Measurements from ENCODE around the gene ATXN2. TPM values are rescaled to one million over a fixed set of nuclear protein-coding genes. Genes with fewer than 3 reads are reported as not detected.
"Not testable (repeated sequence)": the region's sequence is repeated elsewhere in the genome, so short reads cannot be mapped to it uniquely, and the experiment has no call there.

Gene ATXN2
- total RNA-seq, 1 donor from 2014 or later, result 42.8 TPM

GRCh38 chr12:111600986-111601385 lies 1.9 kb upstream of the ATXN2 start:
- H3K27ac ChIP-seq (ENCODE audit: low read depth, low read length); H3K4me3 ChIP-seq (ENCODE audit: low read length in 3 of 3); H3K9me3 ChIP-seq (ENCODE audit: control insufficient read depth in 3 of 3, low read length in 3 of 3); H3K9ac ChIP-seq (ENCODE audit: low read depth in 1 of 3, low read length in 3 of 3); H3K36me3 ChIP-seq (ENCODE audit: control insufficient read depth in 3 of 3, insufficient read depth in 3 of 3, low read length in 3 of 3); H3K27me3 ChIP-seq (ENCODE audit: control insufficient read depth in 3 of 3, insufficient read depth in 3 of 3, low read length in 3 of 3): not testable (repeated sequence)
- H3K4me1 ChIP-seq (ENCODE audit: control insufficient read depth in 3 of 3, insufficient read depth in 3 of 3, low read length in 3 of 3), result peaks cover 15 to 16% (median 16%) of the 10 kb centered on the region in 3 donors

DNA sequence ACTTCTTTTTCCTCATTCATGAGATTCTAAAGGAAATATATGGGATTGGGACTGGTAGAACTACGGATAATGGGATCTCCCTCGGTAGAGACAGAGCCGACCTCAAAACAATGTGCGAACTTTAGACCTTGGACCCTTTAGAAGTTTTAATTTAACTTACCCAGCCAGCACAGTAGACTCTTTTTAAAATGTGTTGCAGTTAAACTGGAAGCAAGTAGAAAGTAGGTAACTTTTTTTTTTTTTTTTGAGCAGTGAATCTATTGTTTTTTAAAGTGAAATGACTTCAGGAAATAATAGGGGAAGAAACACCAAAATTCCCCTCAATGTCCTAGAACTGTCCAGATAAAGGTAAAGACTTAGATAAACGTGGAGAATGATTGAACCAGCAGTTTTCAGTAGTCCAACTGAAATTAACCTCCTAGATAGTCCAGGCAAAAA lies 1.1 kb upstream of the ATXN2 start:
- Histone ChIP-seq H3K4me1 (ENCODE audit: control insufficient read depth in 3 of 3, insufficient read depth in 3 of 3, low read length in 3 of 3) (peaks cover 16 to 21% (median 20%) of the 10 kb centered on the region in 3 donors), H3K27me3 (ENCODE audit: control insufficient read depth in 3 of 3, insufficient read depth in 3 of 3, low read length in 3 of 3) (no peaks in the 10 kb centered on the region), H3K36me3 (ENCODE audit: control insufficient read depth in 3 of 3, insufficient read depth in 3 of 3, low read length in 3 of 3) (no peaks in the 10 kb centered on the region), H3K9ac (ENCODE audit: low read depth in 1 of 3, low read length in 3 of 3) (peak overlapping the region; percentile 89 to 94 (median 92)), H3K27ac (ENCODE audit: low read depth, low read length) (peak overlapping the region; percentile 87), H3K9me3 (ENCODE audit: control insufficient read depth in 3 of 3, low read length in 3 of 3) (no peaks in the 10 kb centered on the region), H3K4me3 (ENCODE audit: low read length in 3 of 3) (peak overlapping the region; percentile 82 to 95 (median 95))

DNA sequence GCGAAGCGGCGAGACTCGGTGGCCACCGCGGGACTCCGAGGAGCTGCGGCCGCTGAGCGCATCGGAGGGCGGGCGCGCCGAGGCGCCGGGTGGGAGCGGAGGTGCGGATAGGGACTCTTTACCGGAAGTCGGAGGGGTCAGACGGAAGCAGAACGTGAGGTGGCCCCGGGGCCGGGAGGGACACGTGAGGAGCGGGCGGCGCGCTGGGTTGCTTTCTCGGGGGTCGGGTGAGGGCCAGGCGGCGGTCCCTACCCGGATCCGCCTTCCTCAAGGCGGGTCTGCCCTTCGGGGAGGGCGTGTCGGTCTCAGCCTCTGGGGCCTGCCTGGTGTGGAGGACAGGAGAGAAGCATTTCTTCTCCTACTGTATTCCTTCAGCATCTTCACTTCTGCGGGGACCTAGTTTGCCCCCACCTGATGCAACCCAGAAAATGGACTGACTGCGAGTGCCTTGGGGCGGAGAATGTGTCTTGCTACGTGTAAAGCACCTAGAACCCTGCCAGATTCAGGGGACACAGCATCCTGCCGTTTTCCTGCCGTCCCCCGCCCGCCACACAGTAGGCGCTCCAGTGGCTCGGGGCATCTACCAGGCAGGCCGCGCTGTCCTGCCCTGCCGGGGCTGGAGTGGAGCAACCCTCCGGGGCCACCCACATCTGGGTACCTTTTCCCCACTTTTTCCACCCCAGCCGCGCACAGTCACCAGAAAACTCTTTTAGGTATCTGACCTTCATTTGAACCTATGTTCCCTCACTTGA lies 514 bp upstream of the ATXN2 start:
- Histone ChIP-seq H3K9me3 (ENCODE audit: control insufficient read depth in 3 of 3, low read length in 3 of 3) (no peaks in the 10 kb centered on the region), H3K4me1 (ENCODE audit: control insufficient read depth in 3 of 3, insufficient read depth in 3 of 3, low read length in 3 of 3) (peaks cover 16 to 21% (median 20%) of the 10 kb centered on the region in 3 donors), H3K27ac (ENCODE audit: low read depth, low read length) (peak overlapping the region; percentile 87), H3K9ac (ENCODE audit: low read depth in 1 of 3, low read length in 3 of 3) (peak overlapping the region; percentile 89 to 94 (median 92)), H3K4me3 (ENCODE audit: low read length in 3 of 3) (peak overlapping the region; percentile 82 to 95 (median 95)), H3K27me3 (ENCODE audit: control insufficient read depth in 3 of 3, insufficient read depth in 3 of 3, low read length in 3 of 3) (no peaks in the 10 kb centered on the region), H3K36me3 (ENCODE audit: control insufficient read depth in 3 of 3, insufficient read depth in 3 of 3, low read length in 3 of 3) (no peaks in the 10 kb centered on the region)

GRCh38 chr12:111597831-111598636 lies 1.1 kb downstream of the ATXN2 start:
- H3K9ac ChIP-seq (ENCODE audit: low read depth in 1 of 3, low read length in 3 of 3), result peak overlapping the region; percentile 77 to 94 (median 87)
- peak overlapping the region; percentile 72 for H3K27ac ChIP-seq (ENCODE audit: low read depth, low read length)
- H3K4me3 ChIP-seq (ENCODE audit: low read length in 3 of 3), result peak overlapping the region; percentile 82 to 85 (median 82)
- no peaks in the 10 kb centered on the region for H3K9me3 ChIP-seq (ENCODE audit: control insufficient read depth in 3 of 3, low read length in 3 of 3)
- peaks cover 16 to 21% (median 20%) of the 10 kb centered on the region in 3 donors for H3K4me1 ChIP-seq (ENCODE audit: control insufficient read depth in 3 of 3, insufficient read depth in 3 of 3, low read length in 3 of 3)
- no peaks in the 10 kb centered on the region for H3K27me3 ChIP-seq (ENCODE audit: control insufficient read depth in 3 of 3, insufficient read depth in 3 of 3, low read length in 3 of 3)
- no peaks in the 10 kb centered on the region for H3K36me3 ChIP-seq (ENCODE audit: control insufficient read depth in 3 of 3, insufficient read depth in 3 of 3, low read length in 3 of 3)

DNA sequence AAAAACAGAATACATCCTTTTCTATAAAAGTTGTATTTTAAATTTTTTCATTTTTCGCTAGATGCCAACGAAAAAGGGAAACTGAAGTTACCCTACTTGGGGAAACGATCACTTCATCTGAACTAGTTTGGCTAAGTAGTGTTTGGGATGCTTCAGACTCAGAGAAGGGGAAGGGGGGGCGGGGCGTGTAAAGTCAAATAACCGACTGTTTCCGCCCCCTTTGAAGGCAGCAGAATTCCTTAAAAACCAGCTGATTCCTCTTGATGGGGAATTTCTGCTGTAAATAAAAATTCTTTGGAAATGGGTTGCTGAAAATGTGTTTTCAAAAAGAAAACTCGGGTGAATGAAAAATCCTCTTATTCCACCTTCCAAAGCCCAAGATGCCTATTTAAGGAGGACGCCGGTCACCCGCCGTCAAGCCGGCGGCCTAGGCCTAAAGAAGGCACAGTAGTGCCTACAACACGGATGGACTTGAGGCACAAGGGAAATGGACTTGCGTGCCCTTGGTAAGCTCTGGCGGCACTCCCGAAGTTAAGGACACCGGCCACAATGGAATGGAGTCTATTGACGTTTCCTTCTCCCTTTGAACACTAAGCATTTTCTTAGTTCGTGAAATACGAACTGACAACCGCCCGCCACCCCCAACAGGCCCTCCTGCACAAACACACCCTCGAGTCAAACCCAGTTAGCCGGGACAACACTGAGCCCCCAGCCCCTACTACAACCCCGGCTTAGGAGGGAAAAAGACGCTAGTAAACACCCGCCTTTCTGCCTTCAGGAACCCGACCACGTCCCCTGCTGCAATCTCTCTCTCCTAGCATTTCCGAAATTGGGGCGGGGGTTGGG lies 1.9 kb downstream of the ATXN2 start:
- peak overlapping the region; percentile 72 for H3K27ac ChIP-seq (ENCODE audit: low read depth, low read length)
- peaks cover 16 to 21% (median 20%) of the 10 kb centered on the region in 3 donors for H3K4me1 ChIP-seq (ENCODE audit: control insufficient read depth in 3 of 3, insufficient read depth in 3 of 3, low read length in 3 of 3)
- no peaks in the 10 kb centered on the region for H3K9me3 ChIP-seq (ENCODE audit: control insufficient read depth in 3 of 3, low read length in 3 of 3)
- H3K9ac ChIP-seq (ENCODE audit: low read depth in 1 of 3, low read length in 3 of 3), result peak overlapping the region; percentile 77 to 94 (median 87)
- H3K27me3 ChIP-seq (ENCODE audit: control insufficient read depth in 3 of 3, insufficient read depth in 3 of 3, low read length in 3 of 3), result no peaks in the 10 kb centered on the region
- H3K4me3 ChIP-seq (ENCODE audit: low read length in 3 of 3), result peak overlapping the region; percentile 82 to 85 (median 82)
- no peaks in the 10 kb centered on the region for H3K36me3 ChIP-seq (ENCODE audit: control insufficient read depth in 3 of 3, insufficient read depth in 3 of 3, low read length in 3 of 3)

GRCh38 chr12:111595341-111595835 lies 3.7 kb downstream of the ATXN2 start:
- H3K4me3 ChIP-seq (ENCODE audit: low read length in 3 of 3); H3K27ac ChIP-seq (ENCODE audit: low read depth, low read length); H3K36me3 ChIP-seq (ENCODE audit: control insufficient read depth in 3 of 3, insufficient read depth in 3 of 3, low read length in 3 of 3); H3K9ac ChIP-seq (ENCODE audit: low read depth in 1 of 3, low read length in 3 of 3); H3K27me3 ChIP-seq (ENCODE audit: control insufficient read depth in 3 of 3, insufficient read depth in 3 of 3, low read length in 3 of 3); H3K9me3 ChIP-seq (ENCODE audit: control insufficient read depth in 3 of 3, low read length in 3 of 3): not testable (repeated sequence)
- H3K4me1 ChIP-seq (ENCODE audit: control insufficient read depth in 3 of 3, insufficient read depth in 3 of 3, low read length in 3 of 3), result peaks cover 16 to 21% (median 20%) of the 10 kb centered on the region in 3 donors

DNA sequence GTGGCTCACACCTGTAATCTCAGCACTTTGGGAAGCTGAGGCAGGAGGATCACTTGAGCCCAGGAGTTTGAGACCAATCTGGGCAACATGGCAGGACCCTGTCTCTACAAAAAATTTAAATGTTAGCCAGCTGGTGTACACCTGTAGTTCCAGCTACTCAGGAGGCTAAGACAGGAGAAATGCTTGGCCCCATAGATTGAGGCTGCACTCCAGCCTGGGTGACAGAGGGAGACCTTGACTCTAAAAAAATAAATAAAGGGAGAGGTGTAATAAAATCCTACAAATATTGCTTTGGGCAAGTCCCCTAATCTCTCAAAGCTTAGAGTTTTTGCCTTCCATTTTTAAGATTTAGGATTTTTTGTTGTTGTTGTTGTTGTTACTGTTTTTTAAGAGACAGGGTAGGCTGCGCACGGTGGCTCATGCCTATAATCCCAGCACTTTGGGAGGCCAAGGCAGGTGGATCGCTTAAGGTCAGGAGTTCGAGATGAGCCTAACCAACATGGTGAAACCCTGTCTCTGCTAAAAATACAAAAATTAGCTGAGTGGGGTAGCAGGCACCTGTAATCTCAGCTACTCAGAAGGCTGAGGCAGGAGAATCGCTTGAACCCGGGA lies 7.6 kb downstream of the ATXN2 start:
- not testable (repeated sequence) for H3K4me3 ChIP-seq (ENCODE audit: low read length in 3 of 3); H3K27me3 ChIP-seq (ENCODE audit: control insufficient read depth in 3 of 3, insufficient read depth in 3 of 3, low read length in 3 of 3); H3K27ac ChIP-seq (ENCODE audit: low read depth, low read length); H3K36me3 ChIP-seq (ENCODE audit: control insufficient read depth in 3 of 3, insufficient read depth in 3 of 3, low read length in 3 of 3); H3K9me3 ChIP-seq (ENCODE audit: control insufficient read depth in 3 of 3, low read length in 3 of 3); H3K9ac ChIP-seq (ENCODE audit: low read depth in 1 of 3, low read length in 3 of 3)
- H3K4me1 ChIP-seq (ENCODE audit: control insufficient read depth in 3 of 3, insufficient read depth in 3 of 3, low read length in 3 of 3), result peaks cover 6 to 12% (median 10%) of the 10 kb centered on the region in 3 donors

DNA sequence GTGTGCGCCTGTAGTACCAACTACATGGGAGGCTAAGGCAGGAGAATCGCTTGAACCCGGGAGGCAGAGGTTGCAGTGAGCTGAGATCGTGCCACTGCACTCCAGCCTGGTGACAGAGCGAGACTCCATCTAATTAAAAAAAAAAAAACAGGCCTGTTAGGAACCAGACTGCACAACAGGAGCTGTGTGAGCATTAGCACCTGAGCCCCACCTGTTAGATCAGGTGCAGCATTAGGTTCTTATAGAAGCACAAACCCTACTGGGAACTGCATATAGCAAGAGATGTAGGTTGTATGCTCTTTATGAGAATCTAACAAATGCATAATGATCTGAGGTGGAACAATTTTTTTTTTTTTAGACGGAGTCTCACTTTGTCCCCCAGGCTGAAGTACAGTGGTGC lies 8.6 kb downstream of the ATXN2 start:
- Histone ChIP-seq H3K9ac (ENCODE audit: low read depth in 1 of 3, low read length in 3 of 3) (no peak overlapping the region), H3K9me3 (ENCODE audit: control insufficient read depth in 3 of 3, low read length in 3 of 3) (no peaks in the 10 kb centered on the region), H3K36me3 (ENCODE audit: control insufficient read depth in 3 of 3, insufficient read depth in 3 of 3, low read length in 3 of 3) (no peaks in the 10 kb centered on the region), H3K27me3 (ENCODE audit: control insufficient read depth in 3 of 3, insufficient read depth in 3 of 3, low read length in 3 of 3) (no peaks in the 10 kb centered on the region), H3K4me1 (ENCODE audit: control insufficient read depth in 3 of 3, insufficient read depth in 3 of 3, low read length in 3 of 3) (peaks cover 0 to 7% (median 3%) of the 10 kb centered on the region in 3 donors), H3K4me3 (ENCODE audit: low read length in 3 of 3) (no peak overlapping the region), H3K27ac (ENCODE audit: low read depth, low read length) (no peak overlapping the region)

DNA sequence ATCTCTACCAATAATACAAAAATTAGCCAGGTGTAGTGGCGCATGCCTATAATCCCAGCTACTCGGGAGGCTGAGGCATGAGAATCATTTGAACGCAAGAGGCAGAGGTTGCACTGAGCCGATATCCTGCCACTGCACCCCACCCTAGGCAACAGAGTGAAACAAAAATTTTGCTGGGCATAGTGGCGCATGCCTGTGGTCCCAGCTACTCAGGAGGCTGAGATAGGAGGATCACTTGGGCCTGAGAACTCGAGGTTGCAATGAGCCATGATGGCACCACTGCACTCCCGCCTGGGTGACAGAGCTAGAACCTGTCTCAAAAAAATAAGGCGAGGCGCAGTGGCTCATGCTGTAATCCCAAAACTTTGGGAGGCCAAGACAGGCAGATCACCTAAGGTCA lies 9.5 kb downstream of the ATXN2 start:
- Histone ChIP-seq H3K27me3 (ENCODE audit: control insufficient read depth in 3 of 3, insufficient read depth in 3 of 3, low read length in 3 of 3) (no peaks in the 10 kb centered on the region), H3K9me3 (ENCODE audit: control insufficient read depth in 3 of 3, low read length in 3 of 3) (no peaks in the 10 kb centered on the region), H3K4me3 (ENCODE audit: low read length in 3 of 3) (no peak overlapping the region), H3K4me1 (ENCODE audit: control insufficient read depth in 3 of 3, insufficient read depth in 3 of 3, low read length in 3 of 3) (peaks cover 0 to 6% (median 3%) of the 10 kb centered on the region in 3 donors), H3K9ac (ENCODE audit: low read depth in 1 of 3, low read length in 3 of 3) (no peak overlapping the region), H3K27ac (ENCODE audit: low read depth, low read length) (no peak overlapping the region), H3K36me3 (ENCODE audit: control insufficient read depth in 3 of 3, insufficient read depth in 3 of 3, low read length in 3 of 3) (no peaks in the 10 kb centered on the region)
